GM12801 (cell line): ENCODE data around the gene COMMD1.

Experiments used
- CTCF ChIP-seq: IDR thresholded peaks from one replicate; pipeline ENCODE4 v1.5.1; 2011; ENCODE audit warnings: control low read depth; ENCODE audit not compliant: insufficient read length; ENCODE audit errors: extremely low read depth

COMMD1 gene

GRCh38 chr2:62156861-62157496, 251.5 kb downstream of the COMMD1 start:
- TF ChIP-seq CTCF, result no peak

- TF ChIP-seq CTCF, result no peak
Measured at GRCh38 chr2:62158444-62159121, 253.1 kb downstream of the COMMD1 start.

GRCh38 chr2:62163106-62163831, 257.8 kb downstream of the COMMD1 start:
- no peak for TF ChIP-seq CTCF

GRCh38 chr2:62163834-62164233, 258.4 kb downstream of the COMMD1 start:
- TF ChIP-seq CTCF, result no peak

GRCh38 chr2:62175728-62176127, 270.3 kb downstream of the COMMD1 start:
- TF ChIP-seq CTCF, result no peak

GRCh38 chr2:62176801-62177200, 271.3 kb downstream of the COMMD1 start:
- no peak for TF ChIP-seq CTCF

GRCh38 chr2:62177392-62178049, 272.0 kb downstream of the COMMD1 start:
- no peak for TF ChIP-seq CTCF
